Fibroblast of lung (primary cell): ENCODE results near the gene CYB561.

Source experiments
- EZH2 ChIP-seq: IDR thresholded peaks from 2 replicates; pipeline ENCODE4 v1.5.1; 2012; ENCODE audit warnings: low read length, control low read depth, mild to moderate bottlenecking; ENCODE audit errors: missing control alignments
- TF ChIP-seq, protein P1 (sequence below), 2 donors: IDR thresholded peaks in 1 of 2; conservative IDR thresholded peaks in 1 of 2; 1 replicate in 1 of 2; 2 replicates in 1 of 2; pipeline ENCODE4 v1.5.1; 2011 to 2012; ENCODE audit warnings: low read length in 2 of 2, control low read depth in 1 of 2, inconsistent platforms in 1 of 2, low read depth in 1 of 2, mild to moderate bottlenecking in 1 of 2

DNA sequence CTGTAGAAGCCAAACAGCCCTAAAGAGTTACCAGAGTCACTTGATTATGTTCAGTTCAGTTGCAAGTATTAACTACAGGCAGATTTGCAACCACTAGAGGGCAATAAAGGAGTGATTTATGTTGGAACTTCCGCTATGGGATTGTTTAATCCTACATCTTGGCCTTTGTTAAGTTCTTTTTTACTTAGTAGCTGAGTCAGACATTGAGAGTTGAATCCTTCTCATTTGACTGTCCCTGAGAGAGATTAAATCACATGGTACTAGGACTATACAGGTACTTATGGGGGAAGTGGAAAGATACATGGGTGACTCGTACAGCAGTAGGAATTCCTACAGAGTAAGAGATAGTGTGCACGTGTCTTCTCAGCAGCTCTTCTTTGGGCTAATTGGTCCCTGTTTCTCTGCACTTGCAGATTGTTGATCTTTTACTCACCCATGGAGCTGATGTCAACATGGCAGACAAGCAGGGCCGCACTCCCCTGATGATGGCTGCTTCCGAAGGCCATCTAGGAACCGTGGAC, 40.3 kb downstream of the CYB561 start:
- TF ChIP-seq, protein P1, sequence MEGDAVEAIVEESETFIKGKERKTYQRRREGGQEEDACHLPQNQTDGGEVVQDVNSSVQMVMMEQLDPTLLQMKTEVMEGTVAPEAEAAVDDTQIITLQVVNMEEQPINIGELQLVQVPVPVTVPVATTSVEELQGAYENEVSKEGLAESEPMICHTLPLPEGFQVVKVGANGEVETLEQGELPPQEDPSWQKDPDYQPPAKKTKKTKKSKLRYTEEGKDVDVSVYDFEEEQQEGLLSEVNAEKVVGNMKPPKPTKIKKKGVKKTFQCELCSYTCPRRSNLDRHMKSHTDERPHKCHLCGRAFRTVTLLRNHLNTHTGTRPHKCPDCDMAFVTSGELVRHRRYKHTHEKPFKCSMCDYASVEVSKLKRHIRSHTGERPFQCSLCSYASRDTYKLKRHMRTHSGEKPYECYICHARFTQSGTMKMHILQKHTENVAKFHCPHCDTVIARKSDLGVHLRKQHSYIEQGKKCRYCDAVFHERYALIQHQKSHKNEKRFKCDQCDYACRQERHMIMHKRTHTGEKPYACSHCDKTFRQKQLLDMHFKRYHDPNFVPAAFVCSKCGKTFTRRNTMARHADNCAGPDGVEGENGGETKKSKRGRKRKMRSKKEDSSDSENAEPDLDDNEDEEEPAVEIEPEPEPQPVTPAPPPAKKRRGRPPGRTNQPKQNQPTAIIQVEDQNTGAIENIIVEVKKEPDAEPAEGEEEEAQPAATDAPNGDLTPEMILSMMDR (conservative IDR thresholded peaks at IDR 0.05 in 1 of 2, IDR thresholded peaks at IDR 0.05 in 1 of 2; ENCODE audit: low read depth in 1 of 2, low read length in 2 of 2): peak; percentile 53 to 64
- no peak for TF ChIP-seq EZH2
